Fibroblast of mammary gland (primary cell): Measurements from ENCODE around the gene SPAG6.
A peak's percentile ranks its signal among the peaks of the same experiment; 100 is the strongest.

Experiments used
- DNase-seq: peaks from one replicate; pipeline ENCODE4 v3.0.0-alpha.2; 2010; ENCODE audit warnings: low read depth
- H3K4me3 ChIP-seq: 2 replicates; pipeline ENCODE4 v1.5.1; 2011; ENCODE audit warnings: low read depth, mild to moderate bottlenecking, low read length, moderate library complexity; ENCODE audit not compliant: control insufficient read depth
- CTCF ChIP-seq: conservative IDR thresholded peaks from 2 replicates; pipeline ENCODE4 v1.5.1; 2011; ENCODE audit warnings: low read depth, low read length, inconsistent platforms; ENCODE audit not compliant: control insufficient read depth, insufficient read depth

SPAG6 gene

GRCh38 chr10:22329150-22329549 lies 16.1 kb upstream of the SPAG6 start:
- TF ChIP-seq CTCF: no peak
- H3K4me3 ChIP-seq: no peak overlapping the region
- no peak for DNase-seq

- TF ChIP-seq CTCF: no peak
- no peak overlapping the region for H3K4me3 ChIP-seq
- DNase-seq: no peak
These were observed 13.1 kb upstream of the SPAG6 start for GRCh38 chr10:22332116-22332692.

DNA sequence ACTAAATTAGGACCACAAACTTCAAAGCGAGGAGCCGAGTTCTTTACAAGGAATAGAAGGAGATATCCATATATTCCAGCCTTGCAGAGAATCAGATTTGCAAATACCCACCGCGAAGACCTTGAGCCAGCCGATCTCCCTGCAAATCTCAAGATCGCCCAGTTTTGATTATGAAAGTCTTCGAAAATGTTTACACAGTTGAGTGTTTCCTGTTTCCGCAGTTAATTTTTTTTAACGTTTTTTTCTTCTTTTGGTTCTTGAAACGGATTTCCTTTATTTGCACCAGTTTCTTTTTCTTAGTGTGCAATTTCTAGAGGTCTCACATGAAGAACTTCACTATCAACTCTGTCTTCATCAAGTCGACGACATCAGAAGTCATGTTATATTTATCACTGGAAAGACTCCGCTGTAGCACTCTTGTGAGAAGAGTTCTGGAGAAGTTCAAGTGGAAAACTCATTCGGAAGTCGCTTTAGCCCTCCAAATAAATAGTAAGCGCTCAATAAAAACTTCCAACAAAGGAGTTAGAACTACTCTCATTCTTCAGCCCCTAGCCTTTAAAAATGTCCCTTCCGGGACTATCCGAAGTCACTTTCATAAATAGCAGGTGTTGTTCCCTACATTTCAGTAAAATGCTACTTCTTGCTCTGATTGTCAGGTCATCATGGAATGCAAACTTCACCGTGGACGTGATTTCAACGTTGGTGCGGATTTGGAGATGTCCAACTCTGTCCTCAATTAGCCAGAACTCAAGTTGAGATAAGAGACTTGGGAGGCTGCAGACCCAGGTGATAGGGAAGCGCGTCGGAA lies 11.9 kb upstream of the SPAG6 start:
- no peak overlapping the region for H3K4me3 ChIP-seq
- DNase-seq: no peak

DNA sequence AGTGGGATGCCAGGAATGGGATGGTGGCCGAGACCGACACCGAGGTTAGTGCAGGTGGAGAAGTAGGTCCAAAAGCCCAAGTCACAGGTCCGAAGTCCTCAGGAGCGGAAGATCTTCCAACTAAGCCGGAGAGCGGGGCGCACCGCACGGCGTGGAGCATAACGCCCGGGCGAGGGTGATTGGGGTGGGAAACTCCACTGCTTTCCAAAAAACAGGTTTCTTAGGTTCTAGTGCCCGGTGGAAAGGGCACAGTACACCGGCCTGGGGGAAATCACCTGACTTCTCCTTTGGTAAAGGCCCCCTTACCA lies 11.4 kb upstream of the SPAG6 start:
- H3K4me3 ChIP-seq: no peak overlapping the region
- TF ChIP-seq CTCF: no peak

More for the DNA sequence above, 11.9 kb upstream of the SPAG6 start:
- TF ChIP-seq CTCF: no peak

GRCh38 chr10:22334414-22335172 lies 10.7 kb upstream of the SPAG6 start:
- no peak for DNase-seq
- TF ChIP-seq CTCF: no peak
- peak overlapping the region; percentile 40 for H3K4me3 ChIP-seq

More for the DNA sequence above, 11.4 kb upstream of the SPAG6 start:
- DNase-seq: no peak

DNA sequence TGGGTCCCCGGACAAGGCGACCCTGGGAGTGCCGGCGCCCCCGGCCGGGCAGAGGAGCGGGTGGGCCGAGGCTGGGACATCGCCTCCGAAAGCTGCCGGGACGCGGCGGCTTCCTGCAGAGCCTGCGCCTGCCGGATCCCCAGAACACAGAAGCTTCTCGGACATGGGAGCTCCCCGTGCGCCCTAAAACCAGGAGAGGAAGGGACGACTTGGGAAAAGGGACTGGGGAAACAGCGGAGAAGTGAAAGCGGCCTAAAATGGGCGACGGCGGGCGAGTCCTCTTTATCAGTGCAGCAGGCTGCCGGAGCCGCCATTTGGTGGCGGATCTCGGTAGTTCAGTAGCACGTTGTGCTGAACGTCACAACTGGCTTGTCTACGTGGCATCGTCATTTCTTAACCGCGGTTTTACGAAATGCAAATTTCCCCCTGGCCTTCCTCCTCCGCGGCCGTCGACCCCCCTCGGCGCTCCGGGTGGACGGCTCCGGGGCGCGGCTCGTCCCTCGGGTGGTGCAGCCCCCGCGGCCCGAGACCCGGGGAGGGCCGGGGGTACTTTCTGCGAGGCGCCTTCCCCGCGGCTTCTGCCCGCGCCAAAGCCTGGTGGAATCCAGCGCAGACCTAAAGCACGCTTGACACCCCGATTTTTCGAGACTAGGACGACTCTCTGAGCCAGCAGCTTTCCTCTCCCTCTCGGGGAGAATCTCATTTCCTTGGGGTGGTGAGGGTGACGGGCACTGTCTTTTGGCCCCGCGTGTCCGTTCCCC lies 9.9 kb upstream of the SPAG6 start:
- peak overlapping the region; percentile 40 for H3K4me3 ChIP-seq
- peak; percentile 71 for DNase-seq
- no peak for TF ChIP-seq CTCF
